ENCODE data around the gene HTR2B.
"Not testable (repeated sequence)": the region's sequence is repeated elsewhere in the genome, so short reads cannot be mapped to it uniquely, and the experiment has no call there.

The HTR2B gene

DNA sequence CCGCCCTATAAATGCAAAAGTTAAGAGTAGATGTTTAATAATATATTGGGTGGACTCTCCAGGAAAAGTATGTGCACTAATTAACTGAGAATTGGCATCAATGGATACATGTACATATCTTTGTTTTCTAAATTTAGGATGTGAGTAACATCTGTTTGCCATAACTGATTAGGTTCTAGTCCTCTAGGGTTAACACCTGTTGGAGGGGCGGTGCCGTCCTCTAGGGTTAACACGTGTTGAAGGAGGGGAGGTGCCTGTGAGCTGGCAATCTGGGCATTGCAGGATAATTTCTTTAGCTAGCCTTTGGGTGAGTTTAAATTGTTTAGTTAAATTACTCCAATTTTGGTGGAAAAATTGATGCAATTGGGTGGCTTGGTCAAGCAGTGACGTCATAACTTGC lies 30.9 kb downstream of the HTR2B start:
- no peak for DNase-seq (ENCODE audit: low read depth)

DNA sequence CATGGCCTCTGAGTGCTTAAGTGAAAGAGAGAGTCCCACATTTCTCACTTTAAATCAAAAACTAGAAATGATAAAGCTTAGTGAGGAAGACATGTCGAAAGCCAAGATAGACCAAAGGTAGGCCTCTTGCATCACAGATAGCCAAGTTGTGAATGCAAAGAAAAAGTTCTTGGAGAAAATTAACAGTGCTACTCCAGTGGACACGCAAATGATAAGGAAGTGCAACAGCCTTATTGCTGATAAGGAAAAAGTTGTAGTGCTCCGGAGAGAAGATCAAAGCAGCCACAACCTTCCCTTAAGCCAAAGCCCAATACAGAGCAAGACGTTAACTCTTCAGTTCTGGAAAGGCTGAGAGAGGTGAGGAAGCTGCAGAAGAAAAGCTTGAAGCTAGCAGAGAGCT lies 36.1 kb downstream of the HTR2B start:
- DNase-seq (ENCODE audit: low read depth), result no peak

GRCh38 chr2:231084565-231084964 lies 40.3 kb downstream of the HTR2B start:
- DNase-seq (ENCODE audit: low read depth), result no peak

DNA sequence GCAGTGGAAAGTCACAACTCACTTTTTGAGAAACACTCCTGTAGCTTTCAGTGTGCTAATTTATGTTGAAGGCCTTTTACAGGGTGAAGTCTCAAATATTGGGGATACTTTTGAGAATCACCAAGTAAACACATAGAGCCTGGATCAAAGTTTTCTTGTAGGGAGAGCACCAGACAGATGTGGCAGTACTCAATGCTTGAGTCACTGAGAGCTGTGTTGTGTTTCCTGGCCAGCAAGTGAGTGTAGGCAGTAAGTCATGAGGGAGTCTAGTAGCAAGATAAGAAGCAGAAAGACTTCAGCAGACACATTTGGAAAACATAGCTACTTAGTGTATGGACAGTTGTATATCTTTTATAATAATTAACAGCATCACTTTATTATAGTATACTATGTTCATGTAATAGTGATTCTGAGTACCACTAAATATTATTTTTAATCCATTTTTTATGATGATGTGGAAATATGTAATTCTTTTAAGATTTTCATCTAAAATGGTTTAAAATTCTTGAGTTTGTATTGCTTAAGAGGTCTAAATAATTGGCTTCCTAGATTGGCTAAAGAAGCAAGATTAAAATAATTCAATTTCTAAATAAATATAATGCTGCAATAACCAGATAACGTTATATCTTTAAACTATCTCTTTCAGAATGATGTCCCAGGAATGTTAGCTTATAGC lies 55.3 kb downstream of the HTR2B start:
- no peak for DNase-seq (ENCODE audit: low read depth)

DNA sequence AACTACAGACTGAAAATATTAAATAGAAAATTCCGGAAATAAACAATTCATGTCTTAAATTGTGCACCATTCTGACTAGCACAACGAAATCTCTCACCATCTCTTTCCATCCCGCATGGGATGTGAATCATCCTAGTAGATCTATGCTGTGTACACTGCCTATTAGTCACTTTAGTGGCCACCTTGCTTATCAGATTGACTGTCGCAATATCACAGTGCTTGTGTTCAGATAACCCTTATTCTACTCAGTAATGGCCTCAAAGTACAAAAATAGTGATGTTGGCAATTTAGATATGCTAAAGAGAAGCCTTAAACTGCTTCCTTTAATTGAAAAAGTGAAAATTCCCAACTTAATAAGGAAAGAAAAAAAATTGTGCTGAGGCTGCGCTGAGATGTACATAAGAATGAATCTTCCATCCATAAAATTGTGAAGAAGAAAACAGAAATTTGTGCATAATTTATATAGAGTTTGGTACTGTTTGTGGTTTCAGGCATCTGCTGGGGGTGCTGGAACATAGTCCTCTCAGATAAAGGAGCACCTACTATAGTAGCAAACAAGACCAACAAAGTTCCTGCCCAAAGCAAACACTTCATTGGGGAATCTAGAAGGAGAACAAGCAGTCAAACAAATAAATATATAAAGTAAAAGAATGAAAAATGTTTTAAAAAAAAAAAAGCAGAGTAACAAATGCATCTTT lies 56.2 kb downstream of the HTR2B start:
- no peak for DNase-seq (ENCODE audit: low read depth)

DNA sequence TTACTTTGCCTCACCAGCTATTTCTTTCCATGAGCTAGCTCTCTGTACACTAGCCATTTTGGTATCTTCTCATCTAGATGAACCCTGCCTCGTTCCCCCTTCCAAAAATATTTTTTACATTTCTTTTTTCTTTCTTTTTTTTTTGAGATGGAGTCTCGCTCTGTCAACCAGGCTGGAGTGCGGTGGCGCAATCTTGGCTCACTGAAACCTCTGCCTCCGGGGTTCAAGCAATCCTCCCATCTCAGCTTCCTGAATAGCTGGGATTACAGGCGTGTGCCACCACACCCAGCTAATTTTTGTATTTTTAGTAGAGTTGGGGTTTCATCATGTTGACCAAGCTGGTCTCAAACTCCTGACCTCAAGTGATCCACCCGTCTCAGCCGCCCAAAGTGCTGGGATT lies 57.3 kb downstream of the HTR2B start:
- not testable (repeated sequence) for DNase-seq (ENCODE audit: low read depth)

DNA sequence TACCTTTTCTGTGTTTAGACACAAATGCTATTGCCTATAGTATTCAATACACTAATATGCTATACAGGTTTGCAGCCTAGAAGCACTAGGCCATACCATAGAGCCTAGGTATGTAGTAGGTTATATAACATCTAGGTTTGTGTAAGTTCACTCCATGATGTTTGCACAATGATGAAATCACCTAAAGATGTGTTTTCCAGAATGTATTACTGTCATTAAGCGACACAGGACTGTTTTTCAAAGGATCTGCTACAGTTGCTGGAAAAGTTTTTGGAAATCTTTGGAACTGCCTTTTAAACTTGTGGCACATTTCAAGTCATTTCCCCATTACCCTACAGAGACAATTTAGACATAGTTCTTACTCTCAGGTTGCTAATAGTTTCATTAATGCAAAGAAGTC lies 58.9 kb downstream of the HTR2B start:
- no peak for DNase-seq (ENCODE audit: low read depth)

DNA sequence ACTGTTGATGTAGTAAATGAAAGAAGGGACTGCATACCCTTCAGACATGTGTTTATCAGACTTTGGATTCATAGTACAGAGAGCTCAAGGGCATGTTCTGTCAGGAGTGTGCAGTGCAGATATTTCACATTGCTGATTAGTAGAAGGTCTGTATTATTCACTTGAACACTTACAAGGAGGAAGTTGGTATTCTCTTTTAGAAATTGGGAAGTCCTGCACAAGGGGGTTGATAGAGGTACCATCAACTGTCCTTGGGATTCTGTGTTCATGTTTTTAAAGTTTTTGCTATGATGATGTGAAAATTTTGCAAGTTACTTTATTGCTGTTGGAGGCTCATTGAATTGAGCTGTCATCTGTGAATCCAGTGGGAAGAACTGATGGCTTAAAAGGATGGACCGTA lies 61.5 kb downstream of the HTR2B start:
- DNase-seq (ENCODE audit: low read depth), result no peak

DNA sequence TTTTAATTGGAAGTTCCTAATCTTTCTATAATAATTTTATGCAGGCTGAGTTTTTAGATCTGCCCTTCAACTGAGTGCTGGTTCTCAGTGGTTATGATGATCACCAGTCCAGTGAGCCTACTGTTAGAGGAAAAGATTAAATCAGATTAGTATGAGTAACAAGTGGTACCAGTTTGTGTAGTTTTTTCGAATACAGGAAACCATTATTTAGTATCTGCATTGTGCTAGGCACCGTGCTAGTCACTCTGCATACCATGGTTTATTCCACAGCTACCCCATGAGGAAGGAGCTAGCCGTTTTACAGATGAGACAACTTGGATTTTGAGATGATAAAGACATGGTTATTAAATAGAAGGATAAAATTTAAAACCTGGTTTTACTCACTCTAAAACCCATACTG lies 62.1 kb downstream of the HTR2B start:
- no peak for DNase-seq (ENCODE audit: low read depth)

- DNase-seq (ENCODE audit: low read depth), result no peak
Observed at GRCh38 chr2:231059756-231060155, 65.1 kb downstream of the HTR2B start.

DNA sequence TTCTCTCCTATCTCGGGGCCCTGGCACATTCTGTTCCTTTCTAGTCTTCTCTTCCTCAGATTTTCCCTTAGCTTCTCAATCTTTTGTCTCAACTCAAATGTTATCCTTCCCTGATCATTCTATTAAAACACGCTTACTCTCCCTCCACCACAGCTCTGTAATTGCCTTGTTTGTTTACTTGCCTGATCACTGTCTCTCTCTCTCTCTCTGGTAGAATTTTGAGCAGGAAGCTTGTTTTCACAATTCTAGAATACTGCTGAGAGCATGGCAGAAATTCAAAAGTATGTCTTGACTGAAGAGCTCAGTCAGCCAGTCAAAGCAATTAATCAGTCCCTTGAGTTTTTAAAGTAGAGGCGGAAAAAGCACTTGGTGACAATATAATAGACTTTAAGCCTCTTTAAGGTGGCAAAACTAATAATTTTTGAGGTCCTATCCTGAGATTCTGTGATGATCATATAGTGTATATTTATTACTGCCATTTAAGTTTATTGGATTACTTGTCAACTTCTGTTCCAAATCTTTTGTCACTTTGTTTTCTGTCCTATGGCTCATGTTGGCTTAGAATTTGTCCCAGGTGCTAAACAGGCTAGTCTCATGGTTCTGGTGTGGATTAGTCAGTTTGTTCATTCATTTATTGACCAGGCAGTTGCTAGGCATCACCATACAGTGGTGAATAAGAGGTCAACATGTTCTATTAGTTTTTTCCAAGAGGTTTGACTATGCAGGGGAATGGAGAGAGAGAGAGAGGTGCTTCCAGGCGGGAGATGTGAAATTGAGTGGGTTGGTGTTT lies 65.9 kb downstream of the HTR2B start:
- no peak for DNase-seq (ENCODE audit: low read depth)

Data from activated T-helper 9 cell treated with anti-CD3 and anti-CD28 coated beads, Interleukin-2, amount 50 U/mL, for 16 hours (primary cell).